GM23338 (cell line): ENCODE measurements around the gene ANKRD2. TPM values are rescaled to one million over a fixed set of nuclear protein-coding genes. Genes with fewer than 3 reads are reported as not detected.

Source experiments
- ATAC-seq: fragments of 200-7000 bp; cut with Tn5 transposase; 3 replicates; pipeline ENCODE4 v1.9.1; 2020
- DNase-seq: peaks from one replicate; pipeline ENCODE4 v3.0.0-alpha.2; 2015; ENCODE audit warnings: low spot score
- H2AFZ ChIP-seq: fragments of 200-600 bp; sonication (generic); 2 replicates; pipeline ENCODE4 v1.8.0; 2016; ENCODE audit warnings: antibody characterized with exemption, mild to moderate bottlenecking, moderate library complexity
- H3F3A ChIP-seq: fragments of 200-600 bp; sonication (generic); replicated peaks from 2 replicates; pipeline ENCODE4 v1.8.0; 2017; ENCODE audit warnings: antibody characterized with exemption, mixed run types, low read depth
- H3K27ac ChIP-seq: fragments of 200-600 bp; sonication (generic); 2 replicates; pipeline ENCODE4 v1.6.1; 2016; ENCODE audit warnings: low read depth
- H3K27me3 ChIP-seq: fragments of 200-600 bp; sonication (generic); 2 replicates; pipeline ENCODE4 v1.8.0; 2016; ENCODE audit warnings: mild to moderate bottlenecking, mixed run types, moderate library complexity; ENCODE audit not compliant: insufficient read depth
- H3K36me3 ChIP-seq: fragments of 200-600 bp; sonication (generic); 2 replicates; pipeline ENCODE4 v1.8.0; 2016; ENCODE audit warnings: mild to moderate bottlenecking; ENCODE audit not compliant: insufficient read depth
- H3K4me1 ChIP-seq: fragments of 200-600 bp; sonication (generic); 2 replicates; pipeline ENCODE4 v1.8.0; 2016; ENCODE audit warnings: mild to moderate bottlenecking, moderate library complexity; ENCODE audit not compliant: insufficient read depth
- H3K4me2 ChIP-seq: fragments of 200-600 bp; sonication (generic); 2 replicates; pipeline ENCODE4 v1.7.1; 2017; ENCODE audit warnings: mixed run types
- H3K4me3 ChIP-seq: fragments of 200-600 bp; sonication (generic); 2 replicates; pipeline ENCODE4 v1.6.1; 2016; ENCODE audit warnings: mixed run types
- H3K79me2 ChIP-seq: fragments of 200-600 bp; sonication (generic); replicated peaks from 2 replicates; pipeline ENCODE4 v1.8.0; 2017; ENCODE audit warnings: mild to moderate bottlenecking; ENCODE audit not compliant: insufficient read depth
- H3K9me2 ChIP-seq: fragments of 200-600 bp; sonication (generic); 2 replicates; pipeline ENCODE4 v1.8.0; 2017; ENCODE audit not compliant: insufficient read depth
- H4K20me1 ChIP-seq: fragments of 200-600 bp; sonication (generic); replicated peaks from 2 replicates; pipeline ENCODE4 v1.8.0; 2017; ENCODE audit warnings: mild to moderate bottlenecking; ENCODE audit not compliant: insufficient read depth
- H3K27ac Mint-ChIP-seq: 2 replicates; pipeline ENCODE4 v1.8.0; 2020; ENCODE audit warnings: inconsistent platforms, mild to moderate bottlenecking, moderate library complexity, mixed read lengths
- H3K27me3 Mint-ChIP-seq: 3 replicates; pipeline ENCODE4 v1.8.0; 2022; ENCODE audit warnings: low read depth, mild to moderate bottlenecking, moderate library complexity, mixed read lengths, inconsistent platforms; ENCODE audit not compliant: insufficient read depth, poor library complexity
- H3K36me3 Mint-ChIP-seq: 3 replicates; pipeline ENCODE4 v1.8.0; 2021; ENCODE audit warnings: low read depth, mild to moderate bottlenecking, inconsistent platforms, moderate library complexity, mixed read lengths
- H3K4me1 Mint-ChIP-seq: 3 replicates; pipeline ENCODE4 v1.8.0; 2020; ENCODE audit warnings: mild to moderate bottlenecking, inconsistent platforms, mixed read lengths
- H3K4me3 Mint-ChIP-seq: 3 replicates; pipeline ENCODE4 v1.8.0; 2021; ENCODE audit warnings: moderate library complexity, mild to moderate bottlenecking, inconsistent platforms, mixed read lengths
- H3K9me3 Mint-ChIP-seq: 3 replicates; pipeline ENCODE4 v1.8.0; 2020; ENCODE audit warnings: moderate library complexity, mild to moderate bottlenecking, inconsistent platforms, mixed read lengths
- JUNB ChIP-seq: IDR thresholded peaks from one replicate; pipeline ENCODE4 v1.6.1; 2016; ENCODE audit warnings: antibody characterized with exemption; ENCODE audit not compliant: unreplicated experiment
- POLR2AphosphoS5 ChIP-seq: IDR thresholded peaks from 2 replicates; pipeline ENCODE4 v1.6.1; 2016; ENCODE audit warnings: antibody characterized with exemption, low read depth
- ZNF114 ChIP-seq: fragments of 250-450 bp; sonication (Bioruptor Pico); IDR thresholded peaks from 2 replicates; pipeline ENCODE4 v1.5.0; 2020; ENCODE audit warnings: mild to moderate bottlenecking, moderate library complexity
- polyA plus RNA-seq: library from polyadenylated mRNA; unstranded; fragments of >200 nt; fragmentation: Nextera tagmentation; extraction: Ambion mirVana; gene quantifications from 2 replicates; pipeline ENCODE4 v1.2.1, GENCODE V29; 2016
- total RNA-seq: library from RNA; depleted of rRNA; stranded (reverse); fragments of >200 nt; shearing (Covaris generic); gene quantifications from 2 replicates; pipeline ENCODE4 v1.2.3, GENCODE V29; 2014
- TF ChIP-seq, protein P1 (sequence below), 2 experiments: fragments of 200-600 bp in 1 of 2; sonication (generic) in 1 of 2; conservative IDR thresholded peaks; 2 replicates each; pipeline versions ENCODE4 v1.5.1 to v1.6.1; 2016 to 2017; ENCODE audit warnings: antibody characterized with exemption in 2 of 2, low read depth in 2 of 2, mild to moderate bottlenecking in 2 of 2, moderate library complexity in 1 of 2
- TF ChIP-seq, protein P2 (sequence below): IDR thresholded peaks from one replicate; pipeline ENCODE4 v1.6.1; 2018; ENCODE audit warnings: antibody characterized with exemption; ENCODE audit not compliant: unreplicated experiment

The ANKRD2 gene
- total and polyA plus RNA-seq, 2 experiments from 2014 or later, result not detected

DNA sequence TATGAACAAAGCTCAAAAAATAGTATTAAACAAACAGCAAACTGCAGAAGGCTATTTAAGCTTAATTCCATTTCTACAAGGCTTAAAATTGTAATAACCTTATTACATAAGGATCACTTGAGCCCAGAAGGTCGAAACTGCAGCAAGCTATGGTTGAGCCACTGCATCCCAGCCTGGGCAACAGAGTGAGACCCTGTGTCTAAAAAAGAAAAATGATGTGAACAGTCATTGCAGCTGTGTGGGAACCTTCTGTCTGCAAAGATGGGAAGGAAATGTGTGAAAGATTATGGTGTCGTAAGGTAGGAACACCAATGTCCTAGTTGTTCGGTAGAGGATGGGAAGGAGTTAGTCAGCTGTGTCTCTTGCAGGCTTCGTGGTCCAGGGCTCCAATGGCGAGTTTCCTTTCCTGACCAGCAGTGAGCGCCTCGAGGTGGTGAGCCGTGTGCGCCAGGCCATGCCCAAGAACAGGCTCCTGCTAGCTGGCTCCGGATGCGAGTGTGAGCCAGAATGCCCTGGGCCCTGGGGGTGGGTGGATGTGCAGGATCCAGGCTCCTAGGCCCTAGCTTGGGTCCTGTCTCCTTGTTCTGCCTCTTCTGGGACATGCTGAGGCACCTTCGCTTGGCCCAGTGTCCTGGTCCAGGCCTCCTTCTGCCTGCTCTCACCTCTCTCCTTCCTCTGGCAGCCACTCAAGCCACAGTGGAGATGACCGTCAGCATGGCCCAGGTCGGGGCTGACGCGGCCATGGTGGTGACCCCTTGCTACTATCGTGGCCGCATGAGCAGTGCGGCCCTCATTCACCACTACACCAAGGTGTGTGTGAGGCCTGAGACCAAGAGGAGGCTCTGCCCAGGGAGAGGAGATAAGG, 26.1 kb downstream of the ANKRD2 start:
- Histone ChIP-seq H3F3A (no peaks in the 10 kb centered on the region), H3K4me3 (no peak overlapping the region), H3K27ac (no peak overlapping the region), H3K4me2 (no peak overlapping the region), H3K9me2 (no peaks in the 10 kb centered on the region), H3K4me1 (no peaks in the 10 kb centered on the region), H3K27me3 (no peaks in the 10 kb centered on the region), H3K79me2 (no peaks in the 10 kb centered on the region), H2AFZ (0 out of 2 replicates have a peak overlapping the region, but pooled peaks have one; percentile 10), H4K20me1 (no peaks in the 10 kb centered on the region), H3K36me3 (no peaks in the 10 kb centered on the region)
- Mint-ChIP-seq H3K4me1 (peaks cover 4% of the 10 kb centered on the region), H3K36me3 (no peaks in the 10 kb centered on the region), H3K27me3 (peaks cover 9% of the 10 kb centered on the region), H3K27ac (no peak overlapping the region), H3K4me3 (no peak overlapping the region), H3K9me3 (no peaks in the 10 kb centered on the region)
- ATAC-seq (no peak), DNase-seq (no peak)
- TF ChIP-seq ZNF114 (CRISPR knock-in tag), result no peak
- TF ChIP-seq, protein P1, sequence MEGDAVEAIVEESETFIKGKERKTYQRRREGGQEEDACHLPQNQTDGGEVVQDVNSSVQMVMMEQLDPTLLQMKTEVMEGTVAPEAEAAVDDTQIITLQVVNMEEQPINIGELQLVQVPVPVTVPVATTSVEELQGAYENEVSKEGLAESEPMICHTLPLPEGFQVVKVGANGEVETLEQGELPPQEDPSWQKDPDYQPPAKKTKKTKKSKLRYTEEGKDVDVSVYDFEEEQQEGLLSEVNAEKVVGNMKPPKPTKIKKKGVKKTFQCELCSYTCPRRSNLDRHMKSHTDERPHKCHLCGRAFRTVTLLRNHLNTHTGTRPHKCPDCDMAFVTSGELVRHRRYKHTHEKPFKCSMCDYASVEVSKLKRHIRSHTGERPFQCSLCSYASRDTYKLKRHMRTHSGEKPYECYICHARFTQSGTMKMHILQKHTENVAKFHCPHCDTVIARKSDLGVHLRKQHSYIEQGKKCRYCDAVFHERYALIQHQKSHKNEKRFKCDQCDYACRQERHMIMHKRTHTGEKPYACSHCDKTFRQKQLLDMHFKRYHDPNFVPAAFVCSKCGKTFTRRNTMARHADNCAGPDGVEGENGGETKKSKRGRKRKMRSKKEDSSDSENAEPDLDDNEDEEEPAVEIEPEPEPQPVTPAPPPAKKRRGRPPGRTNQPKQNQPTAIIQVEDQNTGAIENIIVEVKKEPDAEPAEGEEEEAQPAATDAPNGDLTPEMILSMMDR (conservative IDR thresholded peaks at IDR 0.05; ENCODE audit: low read depth in 2 of 2), result 0 out of 4 replicates have a peak, but pooled peaks of 1 of the 2 experiments have one; percentile 1
- TF ChIP-seq, protein P2, sequence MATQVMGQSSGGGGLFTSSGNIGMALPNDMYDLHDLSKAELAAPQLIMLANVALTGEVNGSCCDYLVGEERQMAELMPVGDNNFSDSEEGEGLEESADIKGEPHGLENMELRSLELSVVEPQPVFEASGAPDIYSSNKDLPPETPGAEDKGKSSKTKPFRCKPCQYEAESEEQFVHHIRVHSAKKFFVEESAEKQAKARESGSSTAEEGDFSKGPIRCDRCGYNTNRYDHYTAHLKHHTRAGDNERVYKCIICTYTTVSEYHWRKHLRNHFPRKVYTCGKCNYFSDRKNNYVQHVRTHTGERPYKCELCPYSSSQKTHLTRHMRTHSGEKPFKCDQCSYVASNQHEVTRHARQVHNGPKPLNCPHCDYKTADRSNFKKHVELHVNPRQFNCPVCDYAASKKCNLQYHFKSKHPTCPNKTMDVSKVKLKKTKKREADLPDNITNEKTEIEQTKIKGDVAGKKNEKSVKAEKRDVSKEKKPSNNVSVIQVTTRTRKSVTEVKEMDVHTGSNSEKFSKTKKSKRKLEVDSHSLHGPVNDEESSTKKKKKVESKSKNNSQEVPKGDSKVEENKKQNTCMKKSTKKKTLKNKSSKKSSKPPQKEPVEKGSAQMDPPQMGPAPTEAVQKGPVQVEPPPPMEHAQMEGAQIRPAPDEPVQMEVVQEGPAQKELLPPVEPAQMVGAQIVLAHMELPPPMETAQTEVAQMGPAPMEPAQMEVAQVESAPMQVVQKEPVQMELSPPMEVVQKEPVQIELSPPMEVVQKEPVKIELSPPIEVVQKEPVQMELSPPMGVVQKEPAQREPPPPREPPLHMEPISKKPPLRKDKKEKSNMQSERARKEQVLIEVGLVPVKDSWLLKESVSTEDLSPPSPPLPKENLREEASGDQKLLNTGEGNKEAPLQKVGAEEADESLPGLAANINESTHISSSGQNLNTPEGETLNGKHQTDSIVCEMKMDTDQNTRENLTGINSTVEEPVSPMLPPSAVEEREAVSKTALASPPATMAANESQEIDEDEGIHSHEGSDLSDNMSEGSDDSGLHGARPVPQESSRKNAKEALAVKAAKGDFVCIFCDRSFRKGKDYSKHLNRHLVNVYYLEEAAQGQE, result no peak

DNA sequence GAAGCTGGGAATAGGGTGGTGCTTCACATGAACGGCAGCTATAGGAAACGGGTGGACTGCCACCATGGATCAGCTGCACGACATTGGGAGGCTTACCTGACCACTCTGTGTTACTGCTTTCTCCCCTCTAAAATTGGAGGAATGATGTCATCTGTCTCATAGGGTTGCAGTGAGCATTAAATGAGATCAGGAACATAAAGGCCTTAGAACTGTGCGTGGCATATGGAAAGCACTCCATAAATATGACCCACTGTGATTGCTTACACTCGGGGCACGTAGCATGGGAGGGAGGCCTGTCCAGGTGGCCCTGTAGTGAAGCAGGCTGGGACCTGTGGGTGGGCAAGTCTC, 26.7 kb downstream of the ANKRD2 start:
- Histone ChIP-seq H3K4me2 (no peak overlapping the region), H3F3A (no peaks in the 10 kb centered on the region), H3K27me3 (no peaks in the 10 kb centered on the region), H2AFZ (0 out of 2 replicates have a peak overlapping the region, but pooled peaks have one; percentile 10), H3K36me3 (no peaks in the 10 kb centered on the region), H4K20me1 (no peaks in the 10 kb centered on the region), H3K4me3 (no peak overlapping the region), H3K9me2 (no peaks in the 10 kb centered on the region), H3K27ac (no peak overlapping the region), H3K4me1 (no peaks in the 10 kb centered on the region), H3K79me2 (no peaks in the 10 kb centered on the region)
- Mint-ChIP-seq H3K9me3 (no peaks in the 10 kb centered on the region), H3K36me3 (no peaks in the 10 kb centered on the region), H3K27ac (no peak overlapping the region), H3K4me3 (no peak overlapping the region), H3K27me3 (peaks cover 9% of the 10 kb centered on the region), H3K4me1 (peaks cover 4% of the 10 kb centered on the region)
- ATAC-seq (no peak), DNase-seq (no peak)
- no peak for TF ChIP-seq POLR2AphosphoS5
- TF ChIP-seq, protein P2, result no peak
- TF ChIP-seq JUNB, result no peak
